Cardiac muscle cell (in vitro differentiated cells and primary cell): ENCODE data around the gene DPAGT1. TPM values are rescaled to one million over a fixed set of nuclear protein-coding genes. Genes with fewer than 3 reads are reported as not detected.

Source experiments
- DNase-seq, 2 donors: peaks; one replicate each; pipeline versions ENCODE4 v3.0.0 to v3.0.0-alpha.2; 2010 to 2017; ENCODE audit warnings: low read depth in 1 of 2, low spot score in 1 of 2
- H3K27ac ChIP-seq: fragments of 200-600 bp; sonication (generic); 2 replicates; pipeline ENCODE4 v1.5.1; 2016
- H3K27me3 ChIP-seq: fragments of 200-600 bp; sonication (generic); 2 replicates; pipeline ENCODE4 v1.6.0; 2016; ENCODE audit warnings: control low read depth
- H3K36me3 ChIP-seq: fragments of 200-600 bp; sonication (generic); 2 replicates; pipeline ENCODE4 v1.5.1; 2016; ENCODE audit warnings: control low read depth
- H3K4me1 ChIP-seq: fragments of 200-600 bp; sonication (generic); 2 replicates; pipeline ENCODE4 v1.8.1; 2017; ENCODE audit warnings: low read depth, mild to moderate bottlenecking, mixed run types
- H3K4me3 ChIP-seq: fragments of 200-600 bp; sonication (generic); 2 replicates; pipeline ENCODE4 v1.5.1; 2016; ENCODE audit warnings: mild to moderate bottlenecking
- H3K9me3 ChIP-seq: fragments of 200-600 bp; sonication (generic); 2 replicates; pipeline ENCODE4 v1.5.1; 2017; ENCODE audit warnings: low read depth, mild to moderate bottlenecking, control low read depth
- polyA plus RNA-seq: library from polyadenylated mRNA; unstranded; fragments of >200 nt; fragmentation: Nextera tagmentation; extraction: Ambion mirVana; gene quantifications from 2 replicates; pipeline ENCODE4 v1.2.1, GENCODE V29; 2016
- total RNA-seq: library from RNA; depleted of rRNA; stranded (reverse); fragments of >200 nt; gene quantifications from 2 replicates; pipeline ENCODE4 v1.2.3, GENCODE V29; 2016
- TF ChIP-seq, protein P1 (sequence below): IDR thresholded peaks from 2 replicates; pipeline ENCODE4 v1.5.1; 2012; ENCODE audit warnings: low read depth, mild to moderate bottlenecking, low read length

Gene DPAGT1
- total and polyA plus RNA-seq, 2 experiments from 2014 or later: 36.0 to 57.9 TPM

GRCh38 chr11:119057000-119057769 is 44.5 kb downstream of the DPAGT1 start, which contains the start of gene HYOU1:
Gene HYOU1, minus strand, starts transcription at chr11:119057205. Its CDS starts 1,045 bp downstream, at chr11:119056160.
- no peaks in the 10 kb centered on the region for H3K27me3 ChIP-seq

GRCh38 chr11:119056421-119056999 is 45.1 kb downstream of the DPAGT1 start:
- peak overlapping the region; percentile 99 for H3K4me3 ChIP-seq
- H3K36me3 ChIP-seq: peaks cover 31% of the 10 kb centered on the region
- H3K9me3 ChIP-seq: no peaks in the 10 kb centered on the region
- H3K27ac ChIP-seq: peak overlapping the region; percentile 95
- DNase-seq: peak; percentile 3 to 38
- H3K27me3 ChIP-seq: no peaks in the 10 kb centered on the region
- TF ChIP-seq, protein P1, sequence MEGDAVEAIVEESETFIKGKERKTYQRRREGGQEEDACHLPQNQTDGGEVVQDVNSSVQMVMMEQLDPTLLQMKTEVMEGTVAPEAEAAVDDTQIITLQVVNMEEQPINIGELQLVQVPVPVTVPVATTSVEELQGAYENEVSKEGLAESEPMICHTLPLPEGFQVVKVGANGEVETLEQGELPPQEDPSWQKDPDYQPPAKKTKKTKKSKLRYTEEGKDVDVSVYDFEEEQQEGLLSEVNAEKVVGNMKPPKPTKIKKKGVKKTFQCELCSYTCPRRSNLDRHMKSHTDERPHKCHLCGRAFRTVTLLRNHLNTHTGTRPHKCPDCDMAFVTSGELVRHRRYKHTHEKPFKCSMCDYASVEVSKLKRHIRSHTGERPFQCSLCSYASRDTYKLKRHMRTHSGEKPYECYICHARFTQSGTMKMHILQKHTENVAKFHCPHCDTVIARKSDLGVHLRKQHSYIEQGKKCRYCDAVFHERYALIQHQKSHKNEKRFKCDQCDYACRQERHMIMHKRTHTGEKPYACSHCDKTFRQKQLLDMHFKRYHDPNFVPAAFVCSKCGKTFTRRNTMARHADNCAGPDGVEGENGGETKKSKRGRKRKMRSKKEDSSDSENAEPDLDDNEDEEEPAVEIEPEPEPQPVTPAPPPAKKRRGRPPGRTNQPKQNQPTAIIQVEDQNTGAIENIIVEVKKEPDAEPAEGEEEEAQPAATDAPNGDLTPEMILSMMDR: no peak
- H3K4me1 ChIP-seq: peaks cover 5% of the 10 kb centered on the region

More at GRCh38 chr11:119057000-119057769, 44.5 kb downstream of the DPAGT1 start, which contains the start of gene HYOU1:
- peaks cover 26% of the 10 kb centered on the region for H3K36me3 ChIP-seq
- TF ChIP-seq, protein P1: peak; percentile 40
- peak within 1 kb of the TSS; percentile 95 for H3K27ac ChIP-seq
- peak; percentile 98 to 99 for DNase-seq
- peak within 1 kb of the TSS; percentile 99 for H3K4me3 ChIP-seq
- H3K4me1 ChIP-seq: peaks cover 5% of the 10 kb centered on the region
- H3K9me3 ChIP-seq: no peaks in the 10 kb centered on the region

DNA sequence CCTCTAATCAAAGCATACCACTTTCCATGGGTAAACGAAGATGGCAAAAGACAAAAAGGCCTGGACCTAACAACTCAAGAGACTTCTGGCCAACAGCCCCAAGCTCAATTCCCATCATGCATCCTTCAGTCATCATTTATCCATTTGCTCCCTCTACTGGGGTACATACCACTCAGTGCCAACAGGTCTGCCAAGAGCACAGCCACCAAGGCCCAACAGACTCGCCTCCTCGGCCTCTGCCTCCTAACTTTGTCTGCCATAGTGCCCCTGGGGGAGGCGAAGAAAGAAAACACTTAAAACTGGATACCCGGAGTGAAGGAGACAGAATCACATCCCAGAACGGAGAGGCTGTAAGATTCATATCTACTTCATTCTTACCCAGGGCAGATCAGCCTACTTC is 45.8 kb downstream of the DPAGT1 start:
- Histone ChIP-seq H3K27me3 (no peaks in the 10 kb centered on the region), H3K36me3 (peaks cover 36% of the 10 kb centered on the region), H3K4me3 (peak overlapping the region; percentile 99), H3K9me3 (no peaks in the 10 kb centered on the region), H3K4me1 (peaks cover 5% of the 10 kb centered on the region), H3K27ac (peak overlapping the region; percentile 95)
- peak in 1 of 2 donors; percentile 25 for DNase-seq
- TF ChIP-seq, protein P1: no peak

GRCh38 chr11:119054418-119054817 is 47.2 kb downstream of the DPAGT1 start:
- H3K27me3 ChIP-seq: no peaks in the 10 kb centered on the region
- H3K4me1 ChIP-seq: peaks cover 5% of the 10 kb centered on the region
- H3K4me3 ChIP-seq: no peak overlapping the region
- TF ChIP-seq, protein P1: no peak
- no peaks in the 10 kb centered on the region for H3K9me3 ChIP-seq
- no peak overlapping the region for H3K27ac ChIP-seq
- no peak for DNase-seq
- H3K36me3 ChIP-seq: peaks cover 49% of the 10 kb centered on the region

- H3K9me3 ChIP-seq: no peaks in the 10 kb centered on the region
- peaks cover 63% of the 10 kb centered on the region for H3K36me3 ChIP-seq
- no peaks in the 10 kb centered on the region for H3K27me3 ChIP-seq
- H3K4me1 ChIP-seq: peaks cover 5% of the 10 kb centered on the region
- TF ChIP-seq, protein P1: no peak
- H3K27ac ChIP-seq: no peak overlapping the region
- no peak for DNase-seq
- no peak overlapping the region for H3K4me3 ChIP-seq
Observed at GRCh38 chr11:119052163-119052814, 49.4 kb downstream of the DPAGT1 start.
